ENCODE data around the gene FOXL2.

The FOXL2 gene
- 0 to 0.18 (median 0) reads per million in 4 experiments for total RNA-seq

DNA sequence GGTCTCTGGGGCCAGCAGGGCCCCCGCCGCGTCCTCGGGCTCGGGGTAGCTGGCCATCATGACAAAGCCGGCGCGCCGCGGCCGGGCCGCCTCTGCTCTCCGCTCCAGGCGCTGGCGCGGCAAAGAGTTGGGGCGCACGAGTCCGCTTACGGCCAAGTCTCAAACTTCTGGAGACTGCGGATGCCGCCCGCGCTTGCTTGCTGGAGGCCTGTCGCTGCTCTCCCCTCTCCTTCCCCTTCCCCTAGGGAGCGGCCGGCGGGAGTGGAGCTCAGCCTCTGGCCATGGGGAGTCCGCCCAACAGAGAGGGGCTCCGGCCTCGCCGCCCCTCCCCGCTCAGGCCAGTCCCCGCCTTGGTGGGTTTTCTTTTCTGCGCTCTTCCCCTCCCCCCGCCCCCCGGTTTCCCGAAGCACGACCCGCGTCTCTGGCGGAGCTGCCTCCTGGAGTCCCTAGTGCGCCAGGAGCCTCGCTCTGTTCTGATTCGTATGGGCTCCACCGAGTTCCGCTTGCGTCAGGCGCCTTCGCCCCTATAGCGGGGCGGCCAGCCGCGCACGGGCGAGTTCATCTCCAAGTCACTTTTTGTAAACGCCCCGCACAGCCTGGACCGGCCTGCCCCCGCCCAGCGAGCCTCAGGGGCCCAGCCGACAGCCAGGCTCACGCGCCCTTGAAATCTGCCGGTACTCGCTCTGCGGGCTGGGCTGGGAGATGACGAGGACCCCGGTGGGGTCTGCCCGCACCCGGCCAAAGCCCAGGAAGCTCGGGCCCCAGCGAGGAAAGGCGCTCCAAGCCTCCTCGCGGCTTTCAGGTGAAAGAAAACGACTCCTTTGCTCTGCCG is at the start of gene FOXL2, which contains the start of gene FOXL2NB:
Gene FOXL2 (minus strand): TSS at position 475 of the 832 bp plus-strand sequence. CDS start 415 bp downstream, at position 60.
Gene FOXL2NB (plus strand): TSS at position 555 of the 832 bp plus-strand sequence. CDS start 148 bp downstream, at position 703.
- no peak for DNase-seq

DNA sequence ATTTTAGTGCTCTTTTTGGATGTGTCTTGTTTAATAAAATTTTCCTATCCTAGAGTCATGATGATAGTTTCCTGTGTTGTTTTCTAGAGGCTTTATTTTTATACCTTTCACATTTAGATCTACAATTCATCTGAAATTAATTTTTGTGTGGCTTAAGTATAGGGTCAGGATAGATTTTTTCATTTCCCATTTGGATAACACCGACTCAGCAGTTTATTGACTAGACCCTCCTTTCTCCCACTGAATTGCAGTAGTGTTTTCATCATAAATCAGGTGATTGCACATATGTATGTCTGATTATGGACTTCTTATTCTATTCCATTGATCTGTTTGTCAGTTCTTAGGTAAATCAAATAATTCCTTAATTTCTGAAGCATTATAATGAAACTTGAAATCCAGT is 48.8 kb upstream of the FOXL2 start:
- no peak for DNase-seq

DNA sequence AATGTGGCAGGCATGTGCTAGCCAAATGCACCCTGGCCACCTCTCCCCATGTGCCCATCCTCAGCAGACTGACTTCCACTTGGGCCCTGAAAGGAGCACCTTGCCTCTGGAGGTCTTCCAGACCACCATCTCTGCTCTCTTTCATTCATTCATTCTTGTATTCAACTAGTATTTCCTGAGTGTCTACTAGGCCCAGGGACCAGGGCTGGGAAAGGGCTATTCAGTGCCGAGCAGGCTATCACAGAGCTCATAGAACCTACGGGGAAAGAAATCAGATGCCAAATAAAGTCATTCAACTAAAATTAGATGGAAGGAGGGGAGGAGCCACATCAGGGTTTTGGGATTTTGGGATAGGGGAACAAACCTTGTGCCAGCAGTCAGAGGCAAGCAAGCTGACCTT is 40.2 kb upstream of the FOXL2 start:
- no peak for DNase-seq

DNA sequence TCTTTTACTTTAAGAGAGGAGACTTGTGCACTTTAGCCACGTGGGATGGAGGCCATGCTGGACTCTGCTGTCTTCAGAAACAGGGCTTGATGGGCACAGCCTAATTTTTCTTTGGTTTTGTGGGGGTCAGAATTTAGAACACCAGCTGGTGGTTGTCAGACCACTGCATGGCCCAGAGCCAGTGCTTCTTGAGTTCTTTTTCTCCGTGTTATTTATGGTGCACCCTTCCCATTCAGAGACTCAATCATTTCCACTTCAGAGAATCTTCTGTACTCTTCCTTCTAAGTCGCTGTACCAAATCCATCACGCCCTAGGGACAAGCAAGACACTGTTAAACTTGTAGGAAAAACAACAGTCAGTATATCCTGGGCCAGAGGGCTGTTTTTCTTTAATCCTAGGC is 39.0 kb upstream of the FOXL2 start:
- DNase-seq, result no peak

DNA sequence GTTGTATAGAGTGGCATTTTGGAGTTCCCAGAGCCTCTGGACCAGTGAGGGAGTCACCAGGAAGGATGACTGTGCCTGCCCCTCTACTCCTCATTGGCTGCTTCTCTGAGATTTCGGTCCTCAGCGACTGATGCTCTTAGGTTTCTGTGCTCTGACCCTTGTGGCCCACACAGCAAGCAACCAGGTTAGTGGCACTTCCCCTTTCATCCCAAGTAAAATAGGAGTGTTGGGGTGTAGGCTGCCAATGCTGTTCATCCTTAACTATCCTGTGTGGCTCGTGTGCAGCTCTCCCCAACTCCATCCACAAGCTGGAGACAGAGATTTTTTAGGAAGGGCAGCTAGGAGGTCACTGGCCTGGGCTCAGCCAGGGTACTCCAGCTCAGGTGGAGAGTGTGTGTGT is 37.9 kb upstream of the FOXL2 start:
- no peak for DNase-seq

DNA sequence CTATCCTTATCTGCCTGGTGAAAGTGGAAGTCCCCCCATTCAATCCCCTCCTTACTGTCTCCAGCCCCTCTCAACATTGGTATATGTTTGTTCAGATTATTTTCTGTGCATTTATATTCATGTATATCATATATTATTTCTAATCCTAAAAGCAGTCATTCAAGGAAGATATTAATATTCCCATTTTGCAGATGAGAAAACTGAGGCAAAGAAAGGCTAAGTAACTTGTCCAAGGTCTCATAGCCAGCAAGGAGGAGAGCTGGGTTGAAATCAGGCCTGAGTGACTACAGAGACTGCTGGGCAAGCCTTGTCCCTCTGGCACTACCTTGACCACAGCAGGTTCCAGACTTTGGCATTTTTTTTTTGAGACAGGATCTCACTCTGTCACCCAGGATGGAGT is 29.1 kb upstream of the FOXL2 start:
- DNase-seq, result no peak

DNA sequence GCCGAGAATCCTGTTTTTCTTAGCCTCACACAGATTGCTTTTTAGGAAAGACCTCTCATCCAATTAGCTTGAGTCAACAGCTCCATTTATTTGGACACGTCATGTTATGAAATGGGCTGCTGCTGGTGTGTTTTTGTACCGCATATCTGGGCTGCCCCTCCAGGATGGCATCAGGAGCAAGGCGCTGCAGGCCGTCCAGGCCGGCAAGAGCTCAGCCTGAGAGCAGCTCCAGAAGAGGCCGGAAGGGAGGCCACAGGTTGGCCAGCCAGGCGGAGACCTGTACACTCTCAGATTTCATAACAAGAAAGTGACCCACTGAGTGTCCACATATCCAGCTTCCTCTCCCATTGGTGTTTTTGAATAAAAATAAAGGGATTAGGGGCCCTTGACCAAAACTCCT is 28.4 kb upstream of the FOXL2 start:
- DNase-seq, result no peak

DNA sequence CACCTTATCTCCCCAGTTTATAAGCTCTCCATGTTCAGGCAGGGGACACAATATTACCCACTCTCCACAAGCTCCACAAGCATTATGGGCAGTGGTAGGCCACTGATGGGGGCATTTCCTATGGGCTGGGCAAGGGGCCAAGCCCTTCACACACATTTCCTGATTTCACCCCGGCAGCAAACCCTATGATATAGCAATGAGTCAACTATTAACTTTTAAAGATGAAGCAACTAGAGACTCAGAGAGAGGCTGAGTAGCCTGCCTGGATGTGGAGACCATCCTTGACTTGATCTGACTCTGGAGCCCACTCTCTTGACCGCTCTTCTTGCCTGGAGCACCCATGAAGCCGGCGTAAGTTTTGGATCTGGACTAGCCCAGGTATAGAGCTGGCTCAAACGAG is 27.5 kb upstream of the FOXL2 start:
- no peak for DNase-seq

DNA sequence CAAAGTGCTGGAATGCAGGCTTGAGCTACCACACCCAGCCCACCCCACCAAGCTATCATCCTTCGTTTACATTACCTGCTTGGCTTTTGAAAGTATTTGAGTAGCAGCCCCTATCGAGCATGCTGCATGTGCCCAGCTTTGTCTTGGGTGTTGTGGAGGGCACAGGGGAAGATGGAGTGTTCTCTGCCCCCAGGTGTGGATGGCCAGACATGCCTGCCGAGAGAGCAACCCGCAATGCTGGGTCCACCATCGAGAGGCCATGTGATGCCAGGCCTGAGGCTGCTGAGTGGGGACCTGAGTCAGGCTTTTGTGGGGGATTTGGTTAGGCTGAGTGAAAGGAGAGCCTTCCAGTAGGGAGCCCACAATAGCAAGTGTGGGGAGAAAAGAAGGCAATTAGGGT is 26.0 kb upstream of the FOXL2 start:
- no peak for DNase-seq

DNA sequence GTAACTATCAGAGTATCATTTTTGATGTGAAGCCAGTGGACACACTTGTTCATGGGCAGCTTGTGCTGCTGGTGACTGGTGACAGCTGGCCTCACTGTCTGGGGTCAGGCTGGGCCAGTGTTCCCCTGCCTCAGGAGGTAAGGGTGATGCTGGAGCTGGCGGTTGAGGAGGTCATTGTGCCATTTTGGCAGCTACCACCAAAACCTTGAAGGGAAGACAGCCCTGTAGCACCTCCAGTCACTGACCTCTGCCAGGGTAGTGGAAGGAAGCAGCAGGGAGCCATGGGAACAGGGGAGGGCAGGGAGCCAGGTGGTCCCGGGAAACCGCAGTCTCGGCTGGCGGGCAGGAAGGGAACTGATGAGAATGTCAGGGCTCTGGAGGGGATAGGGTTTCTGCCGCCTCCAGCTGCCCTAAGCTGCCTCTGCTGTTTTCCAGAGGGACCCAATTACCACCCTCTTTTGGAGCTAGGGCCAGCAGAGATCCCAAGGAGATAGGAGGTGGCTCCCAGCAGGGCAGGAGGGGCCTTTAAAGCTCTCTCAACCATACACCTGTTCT is 24.9 kb upstream of the FOXL2 start:
- no peak for DNase-seq

DNA sequence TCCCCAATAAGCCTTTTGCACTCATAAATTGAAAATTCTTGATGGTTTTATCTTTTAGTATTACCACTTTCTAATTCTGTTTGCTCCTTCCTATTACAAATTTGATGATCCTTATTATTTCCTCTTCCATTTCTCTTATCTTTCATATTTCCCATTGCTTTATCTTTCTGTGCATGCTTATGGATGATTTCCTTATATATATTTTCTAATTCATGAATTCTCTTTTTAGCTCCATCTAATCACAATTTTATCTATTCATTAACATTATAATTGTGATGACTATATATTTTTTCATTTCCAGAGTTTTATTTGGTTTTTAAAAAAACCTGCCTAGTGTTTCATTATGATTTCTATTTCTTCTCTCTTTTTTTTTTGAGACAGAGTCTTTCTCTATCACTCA is 18.0 kb upstream of the FOXL2 start:
- DNase-seq, result no peak

DNA sequence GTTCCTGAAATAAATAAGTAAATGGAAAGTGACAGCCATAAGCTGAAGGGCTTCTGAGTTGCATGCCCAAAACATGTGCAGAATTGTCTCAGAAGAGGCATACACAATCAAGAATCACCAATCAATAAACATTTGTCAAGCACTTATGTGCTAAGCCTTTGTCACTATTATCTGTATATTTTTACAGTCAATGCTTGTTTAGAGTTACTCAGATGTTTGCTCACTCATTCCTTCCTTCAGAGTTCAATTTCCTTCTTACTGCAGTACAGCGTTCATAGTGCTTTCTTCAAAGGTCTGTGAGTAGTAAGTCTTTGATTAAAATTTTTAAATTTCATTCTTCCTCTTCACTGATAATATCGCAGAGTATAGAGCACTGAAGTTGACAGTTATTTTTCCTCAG is 17.3 kb upstream of the FOXL2 start:
- DNase-seq, result no peak

DNA sequence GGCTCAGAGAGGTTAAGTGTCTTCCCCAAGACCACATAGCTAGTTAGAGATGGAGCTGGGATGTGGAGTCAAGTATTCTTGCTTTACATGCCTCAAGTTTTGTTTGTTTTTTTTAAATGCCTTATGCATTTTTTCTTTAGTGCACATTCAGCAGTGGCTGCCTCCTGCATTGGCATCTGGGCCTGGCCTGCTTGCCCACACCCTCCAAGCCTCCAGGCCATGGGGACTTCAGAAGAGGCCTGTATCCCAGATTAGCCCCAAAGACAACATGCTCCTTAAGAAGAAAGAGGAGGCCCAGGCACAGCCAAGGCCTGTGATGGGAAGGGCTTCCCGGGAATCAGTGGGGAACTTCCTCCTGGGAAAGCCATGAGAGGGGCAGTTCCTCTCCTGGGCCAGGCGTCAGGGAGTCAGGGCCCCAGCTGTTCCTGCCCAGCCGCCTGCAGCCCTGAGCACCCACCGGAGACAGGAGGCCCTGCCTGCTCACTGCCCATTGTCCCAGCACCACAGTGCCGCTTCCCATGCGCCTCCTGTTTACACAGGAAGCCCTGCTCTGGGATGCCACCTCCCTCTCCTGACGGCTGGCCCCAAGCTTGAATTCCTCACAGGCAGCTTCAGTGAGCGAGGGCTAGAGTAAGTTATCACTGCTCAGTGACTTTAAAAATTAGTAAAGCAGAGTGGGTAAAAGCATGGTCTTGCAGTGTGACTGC is 16.1 kb upstream of the FOXL2 start:
- no peak for DNase-seq

DNA sequence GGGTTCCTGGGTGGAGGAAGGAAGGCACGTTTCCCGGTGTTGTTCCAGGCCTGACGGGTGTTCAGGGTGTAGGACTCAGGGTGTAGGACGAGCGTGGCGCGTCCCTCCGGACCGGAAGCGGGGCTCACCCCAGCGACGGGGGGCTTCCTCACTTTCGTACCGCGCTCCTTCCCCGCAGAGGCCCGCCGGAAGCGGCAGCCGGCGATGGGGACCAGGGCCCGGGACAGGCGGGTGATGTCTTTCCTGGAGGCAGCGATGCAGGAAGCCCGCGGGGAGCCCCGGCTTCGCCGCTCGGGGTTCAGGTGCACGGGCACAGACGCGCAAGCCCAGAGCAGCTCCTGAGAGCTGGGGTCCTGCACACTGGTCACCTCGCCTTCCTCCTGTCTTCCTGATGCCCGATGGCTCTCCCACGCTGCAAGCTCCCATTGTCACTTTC is 13.5 kb upstream of the FOXL2 start:
- DNase-seq, result no peak

DNA sequence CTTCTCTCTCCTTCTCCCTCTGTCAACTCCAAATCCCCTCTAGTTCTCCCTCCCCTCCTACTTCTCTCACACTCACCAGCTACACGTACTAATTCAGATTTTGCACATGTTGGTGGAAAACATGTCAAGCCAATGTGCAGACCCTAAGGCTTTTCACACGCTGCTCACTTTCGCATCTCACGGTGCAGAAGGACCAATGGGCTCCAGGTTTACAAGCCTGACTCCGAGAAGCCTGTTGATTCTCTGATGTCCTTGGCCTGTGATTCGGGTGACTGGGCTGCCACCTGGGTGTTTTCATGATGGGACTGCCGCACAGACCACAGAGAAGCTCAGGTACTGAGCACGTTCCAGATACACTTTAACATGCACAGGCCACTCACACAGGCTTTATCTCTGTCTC is 3.8 kb upstream of the FOXL2 start:
- no peak for DNase-seq

DNA sequence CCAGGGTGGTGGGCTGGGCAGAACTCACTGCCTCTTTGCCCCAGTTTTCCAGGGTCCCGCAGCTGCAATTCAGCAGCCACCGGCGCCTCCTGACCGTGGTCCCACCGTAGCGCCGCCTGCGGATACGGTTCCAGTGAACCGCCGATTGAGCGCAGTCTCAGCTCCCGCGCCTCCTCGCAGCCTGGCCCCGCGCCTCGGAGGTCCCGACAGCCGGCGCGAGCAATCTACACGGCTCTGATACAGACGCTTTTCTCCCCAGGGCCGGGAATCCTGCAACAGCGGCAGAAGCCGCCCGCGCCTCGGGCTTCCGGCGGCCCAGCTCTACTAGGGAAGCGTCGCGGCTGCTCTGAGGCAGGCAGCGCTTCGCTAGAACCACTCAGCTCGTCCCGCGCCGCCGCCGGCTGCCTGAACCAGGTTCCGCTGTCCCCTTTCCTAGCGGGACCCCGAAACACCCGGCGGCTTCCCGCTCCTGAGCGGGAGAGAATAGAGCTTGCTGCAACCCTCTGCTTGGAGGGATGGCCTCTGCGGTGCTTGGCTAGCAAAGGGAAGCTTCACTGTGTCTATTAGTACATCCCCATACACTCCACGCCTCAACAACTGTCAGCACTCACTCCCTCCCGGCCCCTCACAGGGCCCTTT is 3.2 kb upstream of the FOXL2 start:
- DNase-seq, result no peak

DNA sequence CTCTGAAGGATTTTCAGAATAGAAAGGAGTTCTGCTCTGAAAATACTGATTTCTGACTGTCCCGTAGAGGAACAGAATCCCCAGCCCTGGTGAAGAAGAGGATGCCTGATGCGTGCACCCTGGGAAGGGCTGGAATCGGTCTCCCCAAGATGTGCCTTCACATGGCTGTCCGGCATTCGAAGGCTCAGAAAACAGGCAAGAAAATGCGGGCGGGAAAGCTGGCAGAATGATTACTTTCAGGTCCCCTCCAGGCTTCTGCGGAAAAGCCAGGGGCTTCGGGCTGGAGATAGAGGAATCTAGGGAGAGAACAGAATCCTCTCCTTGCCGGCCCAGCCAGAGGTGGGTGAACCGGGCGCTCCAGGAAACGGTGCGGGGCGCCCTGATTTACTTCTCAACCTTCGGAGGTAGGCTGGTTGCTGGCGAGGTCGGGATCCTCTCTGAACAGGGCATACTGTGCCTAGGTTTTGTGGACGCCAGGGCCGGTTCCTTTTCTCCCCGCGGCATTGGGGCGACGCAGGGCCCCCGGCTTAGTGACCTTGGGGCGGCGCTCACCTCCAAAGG is 2.6 kb upstream of the FOXL2 start:
- no peak for DNase-seq

DNA sequence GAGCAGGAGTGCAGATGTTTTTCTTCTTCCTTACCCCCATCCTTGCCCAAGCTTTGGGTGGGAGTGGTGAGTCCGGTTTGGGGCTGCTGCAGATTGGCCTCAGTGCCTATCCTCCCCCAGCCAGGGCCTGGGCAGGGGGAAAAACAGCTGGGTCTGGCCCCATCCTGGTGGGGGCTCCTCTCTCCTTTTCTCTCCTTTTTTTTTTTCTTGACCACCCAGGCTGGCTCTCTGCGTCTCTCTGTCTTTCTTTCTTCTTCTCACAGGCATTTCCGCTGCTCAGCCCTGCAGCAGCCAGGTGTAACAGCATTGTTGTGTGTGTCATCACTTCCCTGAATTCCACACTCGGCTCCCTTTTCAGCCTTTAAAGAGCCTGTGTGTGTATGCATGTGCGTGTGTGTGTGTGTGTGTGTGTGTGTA is 2.1 kb upstream of the FOXL2 start:
- no peak for DNase-seq

DNA sequence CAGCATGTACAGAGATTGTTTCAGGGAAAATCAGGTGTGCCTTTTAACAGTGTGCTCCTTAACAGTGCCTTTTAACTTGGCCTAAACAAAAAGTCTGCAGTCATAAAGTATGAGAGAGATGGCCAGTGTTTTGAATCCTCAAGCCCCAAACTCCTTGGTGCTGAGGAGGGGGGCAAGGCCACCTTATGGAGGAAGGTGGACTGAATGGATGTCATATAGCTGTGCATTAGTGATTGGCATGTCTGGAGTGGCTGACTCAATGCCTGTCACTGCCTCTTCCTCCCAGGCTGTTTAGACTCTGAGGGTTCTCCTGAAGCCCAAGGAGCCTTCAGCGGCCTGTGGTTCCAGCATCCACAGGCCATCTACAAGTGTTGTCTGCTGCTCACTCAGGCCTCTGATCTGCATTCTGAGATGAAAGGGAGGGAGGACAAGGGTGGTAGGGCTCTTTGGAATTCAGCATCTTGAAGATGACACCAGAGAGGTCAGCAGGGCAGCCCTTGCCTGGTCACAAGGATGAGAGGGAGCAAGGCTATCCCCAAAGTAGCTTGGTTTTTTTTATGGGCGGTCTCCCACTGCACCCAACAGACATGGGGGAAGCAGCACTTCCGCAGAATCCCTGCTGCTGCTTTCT is 1.5 kb upstream of the FOXL2 start:
- DNase-seq, result no peak

DNA sequence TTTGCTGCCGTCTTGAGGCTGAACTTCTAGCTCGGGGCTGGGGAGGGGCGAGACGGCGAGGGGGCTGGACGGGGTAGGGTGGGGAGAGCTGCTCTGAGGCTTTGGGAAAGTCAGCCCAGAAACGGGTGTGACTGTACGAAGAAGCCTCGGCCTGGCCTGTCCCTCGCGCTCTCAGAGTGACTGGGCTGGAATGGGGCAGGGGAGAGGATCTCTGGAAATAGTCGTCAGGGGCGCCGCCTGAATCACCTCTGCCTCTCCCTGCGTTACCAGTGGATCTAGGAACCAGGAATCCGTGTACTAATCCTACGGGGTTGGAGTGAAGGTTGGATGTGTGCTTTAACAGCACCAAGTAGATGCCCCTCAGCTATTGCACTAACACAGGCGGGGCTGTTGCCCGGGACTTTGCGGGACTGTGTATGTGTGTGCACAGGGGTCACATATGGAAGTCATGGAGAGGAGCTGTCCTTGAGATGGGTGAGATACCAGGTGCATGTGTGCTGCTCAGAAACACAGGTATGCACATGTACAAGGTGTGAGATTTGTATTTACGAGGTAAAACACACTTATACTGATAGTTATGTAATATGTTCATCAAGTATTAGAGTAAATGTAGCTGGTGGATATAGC is 671 bp upstream of the FOXL2 start:
- no peak for DNase-seq

DNA sequence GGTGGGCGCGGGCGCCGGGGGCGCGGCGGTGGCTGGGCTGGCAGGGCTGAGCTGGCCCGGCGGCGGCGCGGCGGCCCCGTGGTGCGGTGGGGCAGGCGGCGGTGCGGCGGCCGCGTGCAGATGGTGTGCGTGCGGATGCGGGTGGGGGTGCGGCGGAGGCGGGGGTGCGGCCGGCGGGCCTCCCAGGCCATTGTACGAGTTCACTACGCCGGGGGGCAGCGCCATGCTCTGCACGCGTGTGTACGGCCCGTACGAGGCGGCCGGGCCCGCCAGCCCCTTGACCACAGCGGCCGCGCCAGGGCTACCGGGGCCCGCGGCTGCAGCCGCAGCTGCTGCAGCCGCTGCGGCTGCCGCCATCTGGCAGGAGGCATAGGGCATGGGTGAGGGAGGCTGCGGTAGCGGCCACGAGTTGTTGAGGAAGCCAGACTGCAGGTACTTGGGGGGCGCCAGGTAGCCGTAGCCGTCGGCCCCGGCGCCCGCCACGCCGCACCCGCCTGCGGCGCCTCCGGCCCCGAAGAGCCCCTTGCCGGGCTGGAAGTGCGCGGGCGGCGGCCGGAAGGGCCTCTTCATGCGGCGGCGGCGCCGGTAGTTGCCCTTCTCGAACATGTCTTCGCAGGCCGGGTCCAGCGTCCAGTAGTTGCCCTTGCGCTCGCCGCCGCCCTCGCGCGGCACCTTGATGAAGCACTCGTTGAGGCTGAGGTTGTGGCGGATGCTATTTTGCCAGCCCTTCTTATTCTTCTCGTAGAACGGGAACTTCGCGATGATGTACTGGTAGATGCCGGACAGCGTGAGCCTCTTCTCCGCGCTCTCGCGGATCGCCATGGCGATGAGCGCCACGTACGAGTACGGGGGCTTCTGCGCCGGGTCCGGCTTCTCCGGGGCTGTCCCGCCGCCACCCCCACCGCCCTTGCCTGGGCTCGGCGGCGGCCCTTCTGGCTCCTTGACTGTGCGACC is 951 bp downstream of the FOXL2 start:
- no peak for DNase-seq
